ENCODE measurements around the gene ZNF530.

The ZNF530 gene

DNA sequence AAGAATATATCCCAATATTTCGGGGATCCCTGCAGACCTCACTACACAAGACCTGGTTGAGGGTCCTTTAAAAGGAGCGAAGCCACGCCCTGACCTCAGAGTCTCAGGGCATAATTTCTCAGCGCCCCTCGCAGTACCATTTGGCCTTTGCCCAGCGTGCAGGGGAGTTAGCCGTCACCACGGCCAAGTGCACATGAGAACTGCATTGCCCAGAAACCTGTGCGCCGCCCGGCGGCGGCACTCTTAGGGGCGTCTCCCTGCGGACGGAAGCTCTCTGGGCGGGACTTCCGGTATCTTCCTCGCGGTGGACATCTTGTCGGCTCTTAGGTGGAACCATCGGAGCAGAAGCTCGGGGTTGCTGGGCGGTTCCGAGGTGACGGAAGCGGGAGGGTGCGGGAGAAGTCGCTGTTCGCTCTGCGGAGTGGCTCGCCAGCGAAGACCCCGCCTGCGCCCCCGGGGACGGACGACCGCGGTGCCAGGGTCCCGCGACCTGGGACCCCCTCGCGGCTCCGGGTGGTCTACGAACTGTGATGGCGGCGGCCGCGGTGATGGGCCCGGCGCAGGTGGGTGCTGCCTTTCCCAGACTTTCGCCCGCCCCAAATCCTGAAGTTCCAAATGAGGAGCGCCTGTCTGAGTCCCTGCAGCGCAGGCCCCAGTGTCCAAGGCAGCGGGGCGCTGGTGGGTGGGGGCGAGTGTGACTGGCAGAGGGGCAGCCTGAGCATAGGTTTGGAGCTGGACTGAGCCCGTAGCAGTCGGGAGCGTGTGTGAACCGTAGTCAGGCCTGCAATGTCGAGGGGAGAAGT is 14.5 kb downstream of the ZNF530 start, which contains the start of gene ZNF134:
ZNF134 (plus strand) TSS at position 302 of the 803 bp plus-strand sequence. CDS start 5,227 bp downstream, outside the sequence.
- DNase-seq (ENCODE audit: low read depth in 2 of 2): peak; percentile 77 to 85

DNA sequence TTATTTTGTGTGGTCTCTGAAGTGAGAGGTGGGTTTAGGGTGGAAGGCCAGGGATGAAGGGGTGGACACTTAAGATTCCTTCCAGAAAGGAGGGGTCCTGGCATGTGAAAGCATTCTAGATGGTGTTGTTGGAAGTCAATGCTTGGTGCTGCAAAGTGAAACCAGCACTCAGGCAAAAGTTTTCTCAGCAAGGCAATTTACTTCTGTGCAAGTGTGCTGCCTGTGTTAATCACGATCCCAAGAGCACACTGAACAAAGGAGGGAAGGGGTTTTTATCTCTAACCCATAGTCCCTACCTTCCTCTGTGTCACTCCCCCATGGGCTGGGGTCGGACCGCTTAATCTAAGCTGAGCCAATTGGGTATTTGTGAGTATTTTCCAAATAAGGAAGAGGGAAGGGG is 15.7 kb downstream of the ZNF530 start:
- DNase-seq (ENCODE audit: low read depth in 2 of 2): no peak

DNA sequence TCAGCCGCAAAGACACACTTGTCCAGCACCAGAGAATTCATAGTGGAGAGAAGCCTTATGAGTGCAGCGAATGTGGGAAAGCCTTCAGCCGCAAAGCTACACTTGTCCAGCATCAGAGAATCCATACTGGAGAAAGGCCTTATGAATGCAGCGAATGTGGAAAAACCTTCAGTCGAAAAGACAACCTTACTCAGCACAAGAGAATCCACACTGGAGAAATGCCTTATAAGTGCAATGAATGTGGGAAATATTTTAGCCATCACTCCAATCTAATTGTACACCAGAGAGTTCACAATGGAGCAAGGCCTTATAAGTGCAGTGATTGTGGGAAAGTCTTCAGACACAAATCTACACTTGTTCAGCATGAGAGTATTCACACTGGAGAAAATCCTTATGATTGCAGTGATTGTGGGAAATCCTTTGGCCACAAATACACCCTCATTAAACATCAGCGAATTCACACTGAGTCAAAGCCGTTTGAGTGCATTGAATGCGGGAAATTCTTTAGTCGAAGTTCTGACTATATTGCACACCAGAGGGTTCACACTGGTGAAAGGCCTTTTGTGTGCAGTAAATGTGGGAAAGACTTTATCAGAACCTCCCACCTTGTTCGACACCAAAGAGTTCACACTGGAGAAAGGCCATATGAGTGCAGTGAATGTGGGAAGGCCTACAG is 21.1 kb downstream of the ZNF530 start:
- DNase-seq (ENCODE audit: low read depth in 2 of 2): no peak

DNA sequence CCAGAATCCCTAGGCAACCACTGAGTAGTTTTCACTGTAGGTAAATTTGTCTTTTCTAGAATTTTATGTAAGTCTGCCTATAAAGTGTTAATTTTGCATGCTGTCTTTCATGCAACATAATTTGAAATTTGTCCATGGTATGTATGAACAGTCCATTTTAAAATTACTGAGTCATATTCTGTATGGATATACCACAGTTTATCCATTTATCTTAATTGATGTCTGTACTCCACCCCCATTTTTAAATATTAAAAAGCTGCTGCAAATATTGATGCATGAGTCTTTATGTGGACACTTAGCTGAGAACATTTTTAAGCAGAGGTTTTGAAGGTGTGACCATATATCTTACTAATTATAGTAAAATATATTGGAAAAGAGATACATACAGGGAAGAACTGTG is 23.4 kb downstream of the ZNF530 start:
- no peak for DNase-seq (ENCODE audit: low read depth in 2 of 2)

GRCh38 chr19:57632987-57633831 is 33.5 kb downstream of the ZNF530 start, which contains the start of gene ZNF211:
Gene ZNF211 (plus strand): TSS chr19:57633168. CDS start chr19:57633347, 179 bp downstream.
- peak; percentile 74 to 78 for DNase-seq (ENCODE audit: low read depth in 2 of 2)

- DNase-seq (ENCODE audit: low read depth in 2 of 2): no peak
Measured at GRCh38 chr19:57633832-57634131, 34.1 kb downstream of the ZNF530 start.

DNA sequence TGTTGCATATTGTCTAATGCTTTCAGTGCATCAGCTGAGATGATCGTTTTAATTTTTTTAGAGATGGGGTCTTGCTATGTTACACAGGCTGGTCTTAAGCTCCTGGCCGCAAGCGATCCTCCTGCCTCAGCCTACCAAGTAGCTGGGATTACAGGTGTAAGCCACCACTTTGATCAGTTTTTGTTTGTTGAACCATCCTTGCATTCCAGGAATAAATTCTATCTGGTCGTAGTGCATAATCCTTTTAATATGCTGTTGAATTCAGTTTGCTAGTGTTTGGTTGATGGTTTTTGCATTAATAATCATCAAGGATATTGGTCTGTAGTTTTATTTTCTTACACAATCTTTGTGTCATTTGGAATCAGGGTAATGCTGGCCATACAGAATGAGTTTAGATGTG is 37.7 kb downstream of the ZNF530 start:
- DNase-seq (ENCODE audit: low read depth in 2 of 2): no peak

GRCh38 chr19:57641715-57642234 is 42.1 kb downstream of the ZNF530 start:
- no peak for DNase-seq (ENCODE audit: low read depth in 2 of 2)

DNA sequence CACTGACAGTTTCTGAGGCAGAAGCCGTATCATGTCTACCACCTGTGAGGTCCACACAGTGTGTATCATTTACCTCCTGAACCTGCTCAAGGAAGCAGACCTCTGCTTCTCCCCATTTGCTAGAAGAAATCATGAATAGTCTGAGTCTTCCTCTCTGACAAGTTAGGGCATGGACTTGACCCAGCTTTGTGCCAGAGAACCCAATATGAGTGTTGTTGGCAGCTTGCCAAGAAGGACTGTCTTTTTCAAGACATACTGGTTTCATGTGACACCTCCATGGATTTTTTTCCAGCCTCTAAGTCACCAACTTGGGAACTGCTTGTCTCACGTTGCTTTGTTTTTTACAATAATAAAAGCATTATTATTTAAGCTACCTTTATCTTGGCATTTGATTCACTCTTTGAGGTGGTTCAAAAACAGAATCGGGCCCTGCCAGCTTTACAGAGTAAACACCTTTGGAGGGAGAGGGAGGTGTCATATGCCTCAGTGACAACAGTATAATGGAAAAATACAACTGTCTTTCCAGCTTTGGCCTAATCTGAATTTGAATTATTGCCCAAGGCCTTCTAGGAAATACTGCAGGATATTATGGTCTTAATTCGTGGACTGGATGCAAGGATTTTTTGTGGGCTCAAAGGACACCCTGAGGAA is 42.8 kb downstream of the ZNF530 start:
- no peak for DNase-seq (ENCODE audit: low read depth in 2 of 2)

GRCh38 chr19:57643734-57644133 is 44.0 kb downstream of the ZNF530 start:
- no peak for DNase-seq (ENCODE audit: low read depth in 2 of 2)

GRCh38 chr19:57648331-57649003 is 48.8 kb downstream of the ZNF530 start:
- DNase-seq (ENCODE audit: low read depth in 2 of 2): no peak

- no peak for DNase-seq (ENCODE audit: low read depth in 2 of 2)
Measured at GRCh38 chr19:57651654-57651996, 51.9 kb downstream of the ZNF530 start.

DNA sequence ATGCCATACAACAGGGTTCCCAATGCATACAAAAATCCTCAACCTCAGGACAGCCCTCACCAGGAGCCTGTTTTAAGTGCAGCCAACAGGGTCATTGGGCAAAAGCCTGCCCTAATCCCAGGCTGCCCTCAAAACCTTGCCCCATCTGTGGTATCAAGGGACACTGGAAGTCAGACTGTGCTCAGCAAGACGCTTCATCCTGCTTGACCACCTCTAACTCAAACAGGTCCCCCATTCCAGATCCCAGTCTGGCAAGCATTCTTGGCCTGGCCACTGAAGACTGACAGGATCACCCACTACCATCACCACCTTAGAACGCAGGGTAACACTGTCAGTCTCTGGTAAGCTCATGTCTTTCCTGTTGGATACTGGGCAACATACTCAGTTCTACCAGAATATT is 54.0 kb downstream of the ZNF530 start:
- no peak for DNase-seq (ENCODE audit: low read depth in 2 of 2)

- DNase-seq (ENCODE audit: low read depth in 2 of 2): no peak
Measured at GRCh38 chr19:57655443-57655842, 55.8 kb downstream of the ZNF530 start.

- no peak for DNase-seq (ENCODE audit: low read depth in 2 of 2)
Measured at GRCh38 chr19:57656346-57656745, 56.7 kb downstream of the ZNF530 start.
